RPMI8226 (cell line): ENCODE results near the gene RPS29.
"Not testable (repeated sequence)": the region's sequence is repeated elsewhere in the genome, so short reads cannot be mapped to it uniquely, and the experiment has no call there.

Experiments
- DNase-seq: peaks from one replicate; pipeline ENCODE4 v3.0.0-alpha.2; 2015

Gene RPS29

GRCh38 chr14:49585803-49586672, at the start of gene RPS29:
Gene RPS29, minus strand, starts transcription at chr14:49586380. Its CDS starts 34 bp downstream, at chr14:49586346.
- peak; percentile 97 for DNase-seq

DNA sequence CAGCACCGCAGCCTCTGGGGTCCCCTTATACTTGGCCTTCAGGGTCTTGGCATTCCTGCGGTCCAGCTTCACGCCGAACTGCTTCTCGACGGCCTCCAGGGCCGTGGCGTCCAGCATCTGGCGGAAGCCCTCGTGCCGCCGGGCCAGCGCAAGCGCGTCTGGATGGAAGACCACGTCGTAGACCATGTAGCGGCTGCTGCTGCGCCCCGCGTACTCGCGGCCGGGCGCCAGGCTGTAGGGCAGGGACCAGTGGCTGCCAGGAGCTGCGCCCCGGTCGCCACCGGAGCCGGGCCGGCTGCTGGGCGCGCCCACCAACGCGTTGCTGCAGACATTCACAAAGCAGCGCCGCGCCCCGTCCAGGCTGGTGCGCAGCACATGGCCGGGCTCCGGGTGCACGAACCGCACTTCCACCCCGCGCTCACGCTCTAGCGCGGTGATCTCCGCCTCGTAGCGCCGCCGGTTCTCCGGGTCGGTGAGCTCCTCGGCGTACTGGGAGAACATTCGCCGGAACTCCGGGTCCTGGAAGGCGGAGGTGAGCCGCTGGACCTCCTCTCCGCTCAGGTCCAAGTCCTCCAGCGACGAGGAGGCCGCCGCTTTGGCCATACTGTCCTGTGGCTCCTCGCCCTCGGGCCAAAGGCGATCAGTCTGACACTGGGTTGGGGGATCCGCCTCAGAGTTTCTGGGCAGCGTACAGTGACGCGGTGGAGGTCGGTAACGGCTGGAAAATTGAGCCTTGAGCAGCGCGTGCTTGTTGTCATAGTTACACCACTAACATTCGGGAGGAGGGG, 48.6 kb upstream of the RPS29 start, which contains the start of gene DNAAF2:
Gene DNAAF2 (minus strand): TSS at position 698 of the 788 bp plus-strand sequence. CDS start 95 bp downstream, at position 603.
- DNase-seq, result peak; percentile 66

- peak; percentile 91 for DNase-seq
Observed at GRCh38 chr14:49633640-49634546, 47.7 kb upstream of the RPS29 start.

- no peak for DNase-seq
Observed at GRCh38 chr14:49623941-49624839, 38.0 kb upstream of the RPS29 start.

GRCh38 chr14:49623387-49623786, 37.2 kb upstream of the RPS29 start:
- DNase-seq, result no peak

DNA sequence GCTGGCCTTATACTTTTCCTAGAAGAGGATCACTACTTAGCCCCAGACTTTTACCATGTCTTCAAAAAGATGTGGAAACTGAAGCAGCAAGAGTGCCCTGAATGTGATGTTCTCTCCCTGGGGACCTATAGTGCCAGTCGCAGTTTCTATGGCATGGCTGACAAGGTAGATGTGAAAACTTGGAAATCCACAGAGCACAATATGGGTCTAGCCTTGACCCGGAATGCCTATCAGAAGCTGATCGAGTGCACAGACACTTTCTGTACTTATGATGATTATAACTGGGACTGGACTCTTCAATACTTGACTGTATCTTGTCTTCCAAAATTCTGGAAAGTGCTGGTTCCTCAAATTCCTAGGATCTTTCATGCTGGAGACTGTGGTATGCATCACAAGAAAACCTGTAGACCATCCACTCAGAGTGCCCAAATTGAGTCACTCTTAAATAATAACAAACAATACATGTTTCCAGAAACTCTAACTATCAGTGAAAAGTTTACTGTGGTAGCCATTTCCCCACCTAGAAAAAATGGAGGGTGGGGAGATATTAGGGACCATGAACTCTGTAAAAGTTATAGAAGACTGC, 35.9 kb upstream of the RPS29 start:
- no peak for DNase-seq

- DNase-seq, result peak; percentile 65
Observed at GRCh38 chr14:49621114-49621881, 35.1 kb upstream of the RPS29 start.

- peak; percentile 96 for DNase-seq
Observed at GRCh38 chr14:49620182-49621113, 34.3 kb upstream of the RPS29 start, which contains the start of the genes MGAT2 and RPL36AL. Gene MGAT2, plus strand, starts transcription at chr14:49620799. Its CDS starts 470 bp downstream, at chr14:49621269. Gene RPL36AL, minus strand, starts transcription at chr14:49620626. Its CDS starts 1,522 bp downstream, at chr14:49619104.

DNA sequence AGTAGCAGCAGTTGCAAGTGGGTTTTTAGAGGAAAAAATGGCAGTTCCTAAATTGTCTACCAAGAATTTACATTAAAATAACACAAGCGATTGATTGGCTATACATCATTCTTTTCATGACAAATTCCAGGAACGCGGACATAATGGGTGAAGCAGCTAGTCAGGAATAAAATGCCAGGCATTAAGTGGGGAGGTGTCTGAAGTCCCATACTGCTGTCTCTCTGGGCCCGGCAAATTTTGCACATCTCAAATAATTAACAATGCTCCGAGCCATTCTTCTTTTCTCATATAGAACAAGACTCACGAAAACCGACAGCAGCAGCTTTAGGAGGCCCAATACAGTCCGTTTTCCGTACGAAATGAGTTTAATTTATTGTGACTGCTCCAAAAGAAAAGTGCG, 33.5 kb upstream of the RPS29 start:
- DNase-seq, result no peak

DNA sequence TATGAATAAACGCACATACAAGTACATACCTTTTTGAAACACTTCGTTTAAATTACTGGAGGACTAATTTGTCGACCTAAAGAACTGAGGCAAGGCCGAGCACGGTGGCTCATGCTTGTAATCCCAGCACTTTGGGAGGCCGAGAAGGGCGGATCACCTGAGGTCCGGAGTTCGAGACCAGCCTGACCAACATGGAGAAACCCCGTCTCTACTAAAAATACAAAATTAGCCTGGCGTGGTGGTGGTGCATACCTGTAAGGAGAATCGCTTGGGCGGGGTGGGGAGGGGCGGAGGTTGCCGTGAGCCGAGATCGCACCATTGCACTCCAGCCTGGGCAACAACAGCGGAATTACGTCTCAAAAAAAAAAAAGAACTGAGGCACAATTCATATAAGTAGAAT, 33.1 kb upstream of the RPS29 start:
- DNase-seq, result not testable (repeated sequence)

DNA sequence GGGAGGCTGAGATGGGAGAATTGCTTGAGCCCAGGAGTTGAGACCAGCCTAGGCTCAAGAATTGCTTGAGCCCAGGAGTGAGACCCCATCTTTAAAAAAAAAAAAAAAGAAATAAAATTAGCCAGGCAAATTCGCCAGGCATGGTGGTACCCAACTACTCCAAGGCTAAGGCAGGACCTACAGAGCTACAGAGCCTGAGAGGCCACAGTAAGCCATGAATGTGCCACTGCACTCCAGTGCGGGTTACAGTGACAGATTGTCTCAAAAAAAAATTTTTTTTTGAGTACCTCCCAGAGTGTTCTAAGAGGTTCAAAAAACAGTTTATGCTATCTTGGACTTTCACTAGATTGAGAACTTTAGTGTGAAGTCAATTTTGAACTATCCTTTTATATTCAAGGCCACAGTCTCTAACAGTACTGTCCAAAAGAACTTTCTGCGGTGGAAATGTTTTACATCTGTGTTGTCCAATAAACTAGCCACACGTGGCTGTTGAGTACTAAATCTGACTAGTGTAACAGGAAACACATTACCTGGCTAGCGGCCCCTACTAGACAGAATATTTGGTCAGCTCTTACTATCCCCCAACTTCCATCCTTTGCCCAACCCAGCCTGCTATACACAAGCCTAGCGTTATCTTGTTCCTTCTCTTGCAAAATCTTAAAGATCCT, 31.8 kb upstream of the RPS29 start:
- no peak for DNase-seq

DNA sequence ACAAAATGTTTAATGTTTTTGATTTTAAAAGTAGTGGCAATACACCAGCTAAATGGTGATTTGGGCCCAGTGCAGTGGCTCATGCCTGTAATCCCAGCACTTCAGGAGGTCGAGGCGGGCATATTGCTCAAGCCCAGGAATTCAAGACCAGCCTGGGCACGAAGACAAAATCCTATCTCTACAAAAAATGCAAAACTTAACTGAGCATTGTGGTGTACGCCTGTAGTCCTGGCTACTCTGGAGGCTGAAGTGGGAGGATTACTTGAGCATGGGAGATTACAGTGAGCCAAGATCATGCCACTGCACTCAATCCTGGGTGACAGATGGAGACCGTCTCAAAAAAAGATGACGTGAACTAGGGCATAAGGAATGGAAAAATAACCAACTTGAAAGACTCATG, 29.6 kb upstream of the RPS29 start:
- DNase-seq, result no peak

DNA sequence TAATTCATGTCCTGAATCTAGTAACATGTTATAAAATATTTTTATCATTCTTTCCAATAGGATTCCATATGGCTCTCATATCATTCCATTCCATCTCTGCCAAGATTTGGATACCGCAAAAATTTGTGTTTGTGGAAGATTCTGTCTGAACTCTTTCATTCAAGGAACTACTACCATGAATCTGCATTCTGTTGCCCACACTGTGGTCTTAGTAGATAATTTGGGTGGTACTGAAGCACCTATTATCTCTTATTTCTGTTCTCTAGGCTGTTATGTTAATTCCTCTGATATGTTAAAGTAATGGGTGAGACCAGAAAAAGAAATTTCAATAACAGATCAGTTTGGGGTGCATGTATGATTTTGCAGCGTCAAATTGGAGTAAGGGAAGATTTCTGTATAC, 28.0 kb upstream of the RPS29 start:
- DNase-seq, result no peak

- no peak for DNase-seq
Observed at GRCh38 chr14:49612671-49613070, 26.5 kb upstream of the RPS29 start.

- no peak for DNase-seq
Observed at GRCh38 chr14:49612251-49612650, 26.1 kb upstream of the RPS29 start.

- DNase-seq, result no peak
Observed at GRCh38 chr14:49607583-49607982, 21.4 kb upstream of the RPS29 start.

DNA sequence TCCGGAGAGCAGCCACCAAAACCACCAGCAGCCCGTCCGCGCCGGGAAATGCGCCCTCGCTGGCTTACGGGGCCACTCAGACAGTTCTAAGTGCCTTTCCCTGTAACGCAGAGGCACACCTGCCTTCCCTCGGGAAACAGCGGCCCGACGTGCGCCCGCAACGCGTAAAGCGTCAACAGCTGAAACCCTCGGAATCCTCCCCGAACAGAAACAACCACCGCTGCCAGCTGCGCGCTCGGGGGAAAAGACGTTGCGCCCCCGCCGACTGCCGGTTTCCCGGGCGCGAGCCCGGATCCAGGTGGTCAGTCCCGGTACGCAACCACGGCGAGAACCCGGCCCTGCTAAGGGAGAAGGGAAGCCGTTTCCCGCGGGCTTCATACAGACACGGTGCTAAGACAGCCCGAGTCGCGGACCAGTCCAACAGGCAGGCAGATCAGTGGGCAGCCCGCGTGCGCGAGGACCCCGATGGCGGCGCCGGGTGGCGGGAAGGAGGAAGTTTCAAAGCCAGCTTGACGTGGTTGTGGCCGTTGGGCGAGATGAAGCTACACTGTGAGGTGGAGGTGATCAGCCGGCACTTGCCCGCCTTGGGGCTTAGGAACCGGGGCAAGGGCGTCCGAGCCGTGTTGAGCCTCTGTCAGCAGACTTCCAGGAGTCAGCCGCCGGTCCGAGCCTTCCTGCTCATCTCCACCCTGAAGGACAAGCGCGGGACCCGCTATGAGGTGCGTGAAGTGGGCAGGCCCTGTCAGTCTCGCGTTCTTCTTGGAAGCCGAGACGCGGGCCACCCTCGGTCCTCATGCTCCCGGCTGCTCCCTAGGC, 12.5 kb upstream of the RPS29 start, which contains the start of gene LRR1:
Gene LRR1 (plus strand): TSS at position 456 of the 816 bp plus-strand sequence. CDS start 81 bp downstream, at position 537.
- peak; percentile 82 for DNase-seq

DNA sequence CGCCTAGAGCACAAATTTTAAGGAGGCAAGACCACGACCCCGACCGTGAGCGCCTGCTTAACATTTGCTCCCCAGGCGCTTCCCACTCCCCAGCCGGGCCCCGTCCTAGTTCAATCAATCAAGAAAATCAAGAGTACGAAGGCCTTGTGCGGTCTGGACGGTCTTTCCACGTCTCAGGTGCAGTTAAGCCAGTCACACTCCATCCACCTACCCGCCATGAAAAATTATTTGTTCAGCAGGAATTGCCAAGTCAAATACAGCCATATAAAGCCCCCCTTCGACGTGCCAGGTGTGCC, 12.0 kb upstream of the RPS29 start:
- DNase-seq, result no peak
